GM10248 (cell line): ENCODE measurements around the gene PUS7.
"Not testable (repeated sequence)": the region's sequence is repeated elsewhere in the genome, so short reads cannot be mapped to it uniquely, and the experiment has no call there.

Experiments used
- CTCF ChIA-PET: fragments of 300-600 bp; sonication (Branson Sonifier 250); formaldehyde crosslinking; extraction: SDS; loops from one replicate; lab custom pipeline; 2021; ENCODE audit warnings: antibody characterized with exemption; lab: Yijun Ruan, JAX
- POLR2A ChIA-PET: fragments of 350-650 bp; sonication (Branson Sonifier 250); formaldehyde crosslinking; extraction: SDS; loops from one replicate; lab custom pipeline; 2020; ENCODE audit warnings: antibody characterized with exemption; lab: Yijun Ruan, JAX
- DNase-seq: peaks from one replicate; pipeline ENCODE4 v3.0.0; 2012; ENCODE audit errors: extremely low spot score
- TF ChIP-seq, protein P1 (sequence below): IDR thresholded peaks from 2 replicates; pipeline ENCODE4 v1.5.1; 2012; ENCODE audit warnings: mild to moderate bottlenecking, low read depth; ENCODE audit errors: extremely low read depth, missing control alignments, control extremely low read depth

PUS7 gene

DNA sequence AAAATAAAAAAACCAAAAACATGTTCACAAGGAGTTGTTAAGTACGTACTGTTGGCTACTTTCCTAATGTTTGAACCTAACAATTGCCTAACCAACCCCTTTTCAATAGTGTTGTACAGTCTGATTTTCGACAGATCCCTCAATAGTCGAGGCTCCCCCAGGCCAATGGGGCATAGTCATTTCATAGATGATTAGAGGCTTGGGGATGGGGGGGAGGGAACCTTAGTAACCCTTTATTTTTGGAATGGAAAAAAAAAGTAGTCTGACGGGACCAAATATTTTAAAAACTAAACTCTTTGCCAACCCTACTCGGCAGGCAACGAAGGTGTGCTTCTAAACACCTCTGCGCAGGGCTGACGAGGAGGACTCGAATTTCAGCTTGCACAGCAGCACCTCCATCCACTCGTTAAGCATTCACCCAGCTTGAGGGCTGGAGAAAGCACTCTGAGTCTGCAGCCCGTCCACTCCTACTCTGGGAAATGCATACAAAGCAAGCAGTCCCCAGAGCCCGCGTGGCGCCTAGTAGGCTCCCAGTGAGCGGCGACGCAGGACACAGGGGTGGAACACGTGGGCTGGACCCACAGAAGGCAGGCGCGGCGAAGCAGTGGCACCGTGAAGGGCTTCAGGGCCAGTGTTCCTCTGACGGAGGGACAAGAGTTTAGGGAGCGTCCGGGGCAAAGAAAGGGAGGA lies 899 bp downstream of the PUS7 start:
- POLR2A ChIA-PET, result no interaction called here
- TF ChIP-seq, protein P1, sequence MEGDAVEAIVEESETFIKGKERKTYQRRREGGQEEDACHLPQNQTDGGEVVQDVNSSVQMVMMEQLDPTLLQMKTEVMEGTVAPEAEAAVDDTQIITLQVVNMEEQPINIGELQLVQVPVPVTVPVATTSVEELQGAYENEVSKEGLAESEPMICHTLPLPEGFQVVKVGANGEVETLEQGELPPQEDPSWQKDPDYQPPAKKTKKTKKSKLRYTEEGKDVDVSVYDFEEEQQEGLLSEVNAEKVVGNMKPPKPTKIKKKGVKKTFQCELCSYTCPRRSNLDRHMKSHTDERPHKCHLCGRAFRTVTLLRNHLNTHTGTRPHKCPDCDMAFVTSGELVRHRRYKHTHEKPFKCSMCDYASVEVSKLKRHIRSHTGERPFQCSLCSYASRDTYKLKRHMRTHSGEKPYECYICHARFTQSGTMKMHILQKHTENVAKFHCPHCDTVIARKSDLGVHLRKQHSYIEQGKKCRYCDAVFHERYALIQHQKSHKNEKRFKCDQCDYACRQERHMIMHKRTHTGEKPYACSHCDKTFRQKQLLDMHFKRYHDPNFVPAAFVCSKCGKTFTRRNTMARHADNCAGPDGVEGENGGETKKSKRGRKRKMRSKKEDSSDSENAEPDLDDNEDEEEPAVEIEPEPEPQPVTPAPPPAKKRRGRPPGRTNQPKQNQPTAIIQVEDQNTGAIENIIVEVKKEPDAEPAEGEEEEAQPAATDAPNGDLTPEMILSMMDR, result no peak
- CTCF ChIA-PET, result interaction anchor here (1.6 kb wide), 1 partner anchor 11 kb away, joined by 4 read pairs; the partner anchor contains the start of gene RINT1
- peak; percentile 58 for DNase-seq

DNA sequence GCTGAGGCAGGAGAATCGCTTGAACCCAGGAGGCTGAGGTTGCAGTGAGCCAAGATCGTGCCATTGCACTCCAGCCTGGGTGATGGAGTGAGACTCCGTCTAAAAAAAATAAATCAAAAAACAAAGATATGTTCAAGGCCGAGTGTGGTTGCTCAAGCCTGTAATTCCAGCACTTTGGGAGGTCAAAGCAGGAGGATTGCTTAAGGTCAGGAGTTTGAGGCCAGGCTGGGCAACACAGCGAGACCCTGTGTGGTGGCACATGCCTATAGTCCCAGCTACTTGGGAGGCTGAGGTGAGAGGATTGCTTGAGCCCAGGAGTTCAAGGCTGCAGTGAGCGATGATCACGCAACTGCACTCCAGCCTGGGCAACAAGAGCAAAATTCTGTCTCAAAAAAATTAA lies 1.5 kb downstream of the PUS7 start:
- DNase-seq, POLR2A ChIA-PET: not testable (repeated sequence)
- CTCF ChIA-PET, result interaction anchor here (1.6 to 2.9 kb wide), 2 partner anchors 11 kb away, joined by 4 to 16 read pairs; partner anchors contain the start of gene RINT1

DNA sequence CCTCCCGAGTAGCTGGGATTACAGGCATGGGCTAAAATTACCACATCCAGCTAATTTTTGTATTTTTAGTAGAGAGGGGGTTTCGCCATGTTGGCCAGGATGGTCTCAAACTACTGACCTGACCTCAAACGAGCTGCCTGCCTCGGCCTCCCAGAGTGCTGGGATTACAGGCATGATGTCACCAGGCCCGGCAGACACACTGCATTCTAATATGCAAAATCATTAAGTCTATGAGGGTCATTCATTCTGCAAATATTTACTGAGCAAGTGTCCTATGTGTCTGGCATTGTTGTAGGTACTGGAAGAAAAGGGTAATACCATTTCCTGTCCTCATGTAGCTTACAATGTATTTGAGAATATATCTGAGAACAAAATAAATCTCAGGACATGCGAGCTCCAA lies 2.7 kb downstream of the PUS7 start:
- ChIA-PET CTCF (interaction anchor here (0.7 to 2.9 kb wide), 2 partner anchors 12 to 16 kb away, joined by 3 to 16 read pairs; partner anchors contain the start of gene RINT1), POLR2A (interaction anchor here (1.0 kb wide), 1 partner anchor 13 kb away, joined by 3 read pairs; the partner anchor contains the start of gene RINT1)
- TF ChIP-seq, protein P1, result no peak
- no peak for DNase-seq

DNA sequence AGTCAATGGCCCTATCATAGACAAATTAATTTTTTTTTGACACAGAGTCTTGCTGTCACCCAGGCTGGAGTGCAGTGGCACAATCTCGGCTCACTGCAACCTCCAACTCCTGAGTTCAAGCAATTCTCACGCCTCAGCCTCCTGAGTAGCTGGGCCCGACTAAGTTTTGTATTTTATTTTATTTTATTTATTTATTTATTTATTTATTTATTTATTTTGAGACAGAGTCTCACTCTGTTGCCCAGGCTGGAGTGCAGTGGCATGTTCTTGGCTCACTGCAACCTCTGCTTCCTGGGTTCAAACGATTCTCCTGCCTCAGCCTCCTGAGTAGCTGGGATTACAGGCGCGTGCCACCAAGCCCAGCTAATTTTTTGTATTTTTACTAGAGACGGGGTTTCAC lies 6.5 kb downstream of the PUS7 start:
- CTCF ChIA-PET, result interaction anchor here (1.1 kb wide), 1 partner anchor 10 kb away, joined by 4 read pairs; no protein-coding TSS in a partner anchor
- DNase-seq, POLR2A ChIA-PET: not testable (repeated sequence)

DNA sequence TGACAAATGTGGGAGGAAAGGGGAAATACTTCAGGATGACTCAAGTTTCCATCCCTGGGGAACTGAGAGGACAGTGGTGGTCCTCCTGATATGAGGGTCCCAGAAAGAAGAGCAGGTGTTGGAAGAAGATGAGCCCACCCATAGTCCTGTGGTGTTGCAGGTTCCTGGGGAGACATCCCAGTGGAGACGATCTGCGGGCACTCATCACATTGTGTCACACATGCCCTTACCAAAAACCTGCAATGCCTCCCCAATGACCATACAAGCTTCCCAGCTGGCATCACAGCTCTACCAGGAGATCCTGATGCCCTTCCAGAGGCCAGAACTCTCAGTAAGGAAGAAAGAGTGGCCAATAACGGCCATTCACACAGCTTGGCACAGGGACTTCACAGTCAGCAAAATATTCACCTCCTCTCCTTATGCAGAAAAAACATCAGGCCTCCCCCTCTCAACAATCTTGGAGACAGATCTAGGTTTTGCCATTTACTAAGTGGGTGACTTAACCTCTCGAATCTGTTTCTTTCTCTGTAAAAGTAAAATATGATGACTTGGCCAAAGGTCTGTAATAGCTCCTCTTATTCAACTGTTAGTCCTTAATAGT lies 9.0 kb downstream of the PUS7 start:
- ChIA-PET CTCF (interaction anchor here (1.4 to 2.1 kb wide), 2 partner anchors 8 to 15 kb away, joined by 3 to 7 read pairs; no protein-coding TSS in a partner anchor), POLR2A (no interaction called here)
- DNase-seq, result no peak
- TF ChIP-seq, protein P1, result no peak

DNA sequence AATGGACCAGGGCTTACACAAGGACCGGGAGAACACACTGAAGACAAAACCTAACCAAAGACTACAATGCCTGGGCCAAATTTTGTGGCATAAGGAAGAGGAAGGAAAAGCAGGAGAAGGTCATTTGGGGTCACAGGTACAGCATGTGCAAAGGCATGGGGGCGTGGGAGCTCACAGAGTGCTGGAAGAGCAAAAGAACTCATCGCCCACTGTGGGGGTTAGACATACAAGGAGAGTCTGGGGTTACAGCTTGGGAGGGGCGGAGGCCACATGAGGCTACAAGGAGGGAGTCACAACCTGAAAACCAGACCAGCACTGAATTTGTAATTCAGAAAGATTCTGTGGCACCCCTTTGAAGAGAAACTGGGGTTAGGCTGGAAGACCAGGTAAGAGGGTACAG lies 9.7 kb downstream of the PUS7 start:
- POLR2A ChIA-PET, result no interaction called here
- CTCF ChIA-PET, result no interaction called here
- TF ChIP-seq, protein P1, result no peak
- no peak for DNase-seq

DNA sequence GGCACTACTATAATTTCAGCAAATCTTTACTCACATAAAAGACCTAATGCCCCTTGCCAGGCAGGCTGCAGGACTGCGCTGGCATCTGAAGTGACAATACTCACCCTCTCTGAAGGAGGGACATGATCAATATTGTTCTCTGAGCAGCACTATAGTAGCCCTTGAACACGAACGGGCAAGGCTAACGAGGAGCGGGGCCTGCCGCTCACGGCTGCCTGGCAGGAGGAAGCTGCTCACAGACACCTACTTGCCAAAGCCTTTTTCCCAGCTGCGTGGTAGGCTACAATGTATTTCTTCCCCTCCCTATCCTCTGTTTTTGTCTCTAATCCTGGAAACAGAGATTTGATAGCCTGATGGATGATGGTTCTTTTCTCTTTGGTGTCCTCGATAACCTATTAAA lies 19.9 kb downstream of the PUS7 start:
- no peak for DNase-seq
- TF ChIP-seq, protein P1, result no peak
- CTCF ChIA-PET, result interaction anchor here (1.2 to 1.7 kb wide), 3 partner anchors 15 to 30 kb away, joined by 3 to 4 read pairs (median 4); partner anchors contain the start of gene RINT1
- POLR2A ChIA-PET, result no interaction called here
